ENCODE results near the gene KRT1. TPM values are rescaled to one million over a fixed set of nuclear protein-coding genes. Genes with fewer than 3 reads are reported as not detected.

The KRT1 gene
- total RNA-seq, 1 donor from 2014 or later, result not detected

DNA sequence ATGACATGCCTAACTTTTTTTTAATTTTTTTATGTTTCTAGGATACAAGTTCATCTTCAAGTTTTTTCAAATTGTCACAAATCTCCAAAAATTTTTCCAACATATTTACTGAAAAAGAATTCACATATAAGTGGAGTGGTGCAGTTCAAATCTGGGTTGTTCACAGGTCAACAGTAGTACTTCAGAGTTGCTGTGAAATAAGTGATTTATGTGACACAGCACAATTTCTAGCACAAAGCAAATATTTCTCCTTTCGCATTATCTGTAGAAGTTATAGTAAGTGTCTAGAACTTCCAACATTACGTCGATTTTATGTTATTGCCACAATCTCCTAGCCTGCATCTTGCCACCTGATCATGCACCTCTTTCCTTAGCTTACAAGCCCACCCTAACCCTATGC lies 18.5 kb downstream of the KRT1 start:
- DNase-seq (ENCODE audit: low read depth in 2 of 2), result no peak

GRCh38 chr12:52660934-52661499 lies 19.2 kb downstream of the KRT1 start:
- no peak for DNase-seq (ENCODE audit: low read depth in 2 of 2)

DNA sequence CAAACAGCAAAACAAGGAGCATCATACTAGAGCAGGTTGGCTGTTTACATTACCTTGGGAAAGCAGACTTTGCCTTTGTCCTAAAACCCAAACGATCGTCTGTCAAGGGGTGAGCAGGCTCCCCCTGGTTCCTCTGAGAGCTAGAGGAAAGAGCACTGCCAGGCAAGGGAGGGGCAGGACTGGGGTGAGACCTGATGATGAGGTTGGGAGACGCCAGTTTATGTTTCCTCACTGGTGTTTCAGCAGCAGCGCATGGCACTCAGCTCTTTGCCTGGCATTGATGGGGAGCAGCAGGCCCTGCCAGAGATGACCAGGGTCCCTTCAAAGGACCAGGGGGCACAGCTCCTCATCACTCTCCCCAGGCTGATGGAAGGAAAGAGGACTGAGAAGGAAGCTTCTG lies 20.3 kb downstream of the KRT1 start:
- no peak for DNase-seq (ENCODE audit: low read depth in 2 of 2)

GRCh38 chr12:52659395-52659794 lies 20.8 kb downstream of the KRT1 start:
- DNase-seq (ENCODE audit: low read depth in 2 of 2), result no peak

DNA sequence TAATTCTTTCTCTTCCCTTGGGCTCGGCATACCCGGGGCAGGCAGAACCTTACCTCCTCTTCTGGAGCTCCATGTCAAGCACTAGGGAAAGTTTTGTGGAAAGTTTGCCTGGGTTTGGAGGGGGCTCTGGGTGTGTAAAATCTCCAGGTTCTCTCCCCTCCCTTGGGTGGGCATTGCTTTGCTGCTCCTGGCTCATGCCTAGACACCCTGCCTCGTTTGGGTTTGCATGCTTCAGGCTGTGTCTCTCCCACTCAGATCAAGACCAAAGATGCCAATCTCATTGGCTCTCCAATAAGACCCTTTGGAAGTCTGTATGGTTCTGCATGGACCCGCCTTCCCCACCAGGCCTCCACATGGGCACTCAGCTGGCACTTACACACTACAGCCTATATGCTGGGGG lies 22.0 kb downstream of the KRT1 start:
- no peak for DNase-seq (ENCODE audit: low read depth in 2 of 2)

- DNase-seq (ENCODE audit: low read depth in 2 of 2), result no peak
Observed at GRCh38 chr12:52657250-52657902, 22.8 kb downstream of the KRT1 start.

DNA sequence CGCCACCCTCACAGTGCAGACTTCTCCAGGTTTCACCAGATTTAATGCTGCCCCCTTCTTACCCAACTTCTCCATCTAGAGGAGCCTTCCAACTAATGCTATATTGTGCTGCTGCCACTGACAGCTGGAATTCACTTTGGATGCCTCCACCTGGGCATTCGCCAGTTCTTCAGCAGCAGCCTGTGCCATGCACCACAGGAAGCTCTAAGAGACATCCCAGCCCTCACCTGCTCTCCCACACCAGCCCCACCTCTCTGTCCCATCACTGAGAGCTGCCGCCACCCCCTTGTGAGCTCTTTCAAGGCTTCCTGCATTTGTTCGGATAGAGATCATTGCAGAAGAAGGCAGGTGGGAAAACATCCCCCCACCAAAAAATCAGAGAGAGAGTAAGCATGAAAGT lies 23.6 kb downstream of the KRT1 start:
- DNase-seq (ENCODE audit: low read depth in 2 of 2), result no peak

DNA sequence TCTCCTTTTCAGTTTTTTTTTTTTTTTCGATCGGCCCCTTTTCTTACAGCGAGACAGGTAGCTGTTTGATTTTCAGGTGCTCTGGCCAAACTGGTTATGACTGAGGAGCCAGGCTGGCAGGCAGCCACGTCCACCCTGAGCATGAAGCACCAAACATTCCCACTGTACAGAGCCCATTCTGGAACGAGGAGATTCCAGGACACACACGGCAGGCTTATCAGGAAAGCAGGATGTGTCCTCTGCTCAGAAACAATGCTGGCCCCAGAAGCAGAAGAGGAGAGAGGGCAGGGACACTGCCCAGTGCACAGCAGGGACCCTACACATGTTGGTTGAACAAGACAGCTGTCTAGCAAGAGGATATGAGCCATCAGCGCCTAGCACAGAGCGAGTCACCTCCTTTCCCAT lies 24.5 kb downstream of the KRT1 start:
- DNase-seq (ENCODE audit: low read depth in 2 of 2), result peak; percentile 4 to 17

DNA sequence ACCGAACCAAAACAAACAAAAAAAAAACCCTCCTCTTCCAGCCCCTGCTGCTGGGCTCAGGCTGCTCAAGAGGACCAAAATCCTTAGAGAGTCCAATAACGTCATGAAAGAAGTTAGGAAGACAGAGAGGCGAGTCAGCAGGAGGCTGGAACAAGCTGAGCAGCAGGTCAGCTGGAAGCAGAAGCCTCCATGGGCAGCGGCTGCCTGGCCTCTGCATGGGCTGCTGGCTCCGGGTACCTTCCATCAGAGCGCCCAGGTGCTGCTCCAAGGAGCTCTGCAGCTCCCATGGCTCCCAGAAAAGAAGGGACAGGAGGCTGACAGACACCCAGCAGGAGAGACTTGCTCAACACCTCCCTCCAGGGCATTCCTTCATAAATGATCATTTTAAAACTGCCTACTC lies 25.0 kb downstream of the KRT1 start:
- no peak for DNase-seq (ENCODE audit: low read depth in 2 of 2)

- no peak for DNase-seq (ENCODE audit: low read depth in 2 of 2)
Observed at GRCh38 chr12:52651726-52652261, 28.4 kb downstream of the KRT1 start, which contains the start of gene KRT2. TSS of gene KRT2 (minus strand) at chr12:52652211. CDS start at chr12:52652142, 69 bp downstream.

DNA sequence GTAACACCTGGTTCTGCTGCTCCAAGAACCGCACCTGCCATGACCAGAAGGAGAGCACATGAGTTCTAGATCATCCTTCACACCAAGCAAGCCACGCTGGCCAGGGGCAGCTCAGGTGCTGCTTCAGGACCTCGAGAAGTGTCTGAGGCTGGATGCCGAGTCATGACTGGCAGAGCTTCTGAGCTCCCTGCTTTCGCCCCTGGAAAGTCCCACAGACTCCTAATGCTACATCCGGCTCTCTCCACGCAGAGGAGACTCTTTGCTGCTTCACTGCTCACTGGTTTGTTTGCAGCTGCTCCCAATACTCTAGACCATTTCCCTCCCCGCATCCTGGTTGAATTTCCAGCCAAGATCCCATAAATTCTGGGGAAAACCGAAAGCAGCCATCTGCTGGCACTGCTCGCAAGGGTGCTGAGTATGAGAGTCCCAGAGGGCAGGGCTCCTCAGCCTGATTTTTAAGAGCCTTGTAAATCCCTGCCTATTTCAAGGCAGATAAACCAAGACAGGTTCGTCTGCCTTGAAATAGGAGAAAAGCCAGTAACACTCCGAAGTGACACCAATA lies 29.6 kb downstream of the KRT1 start:
- peak in 1 of 2 donors; percentile 14 for DNase-seq (ENCODE audit: low read depth in 2 of 2)

- DNase-seq (ENCODE audit: low read depth in 2 of 2), result no peak
Observed at GRCh38 chr12:52649066-52649465, 31.1 kb downstream of the KRT1 start.

DNA sequence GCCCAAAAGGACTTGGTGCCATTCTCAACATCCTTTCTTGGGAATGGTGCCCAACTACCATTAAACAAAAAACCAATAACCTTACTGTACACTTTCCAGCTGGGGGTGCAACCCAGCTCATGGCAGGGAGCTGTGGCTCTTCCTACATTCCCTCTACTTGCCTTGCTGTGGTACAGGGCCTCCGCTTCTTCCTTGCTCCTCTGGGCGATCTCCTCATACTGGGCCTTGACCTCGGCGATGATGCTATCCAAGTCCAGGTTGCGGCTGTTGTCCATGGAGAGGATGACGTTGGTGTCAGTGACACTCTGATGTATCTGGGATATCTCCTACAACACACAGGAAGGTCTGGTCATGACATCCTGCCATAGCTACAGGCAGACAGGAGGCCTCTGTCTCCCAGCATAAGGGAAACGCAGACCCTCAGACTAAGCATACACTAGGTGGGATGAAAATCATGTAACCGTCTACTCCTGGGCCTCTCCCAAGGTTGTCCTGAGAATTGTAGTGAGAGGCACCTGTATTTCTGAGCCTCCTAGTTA lies 32.1 kb downstream of the KRT1 start:
- no peak for DNase-seq (ENCODE audit: low read depth in 2 of 2)

GRCh38 chr12:52647601-52648000 lies 32.6 kb downstream of the KRT1 start:
- no peak for DNase-seq (ENCODE audit: low read depth in 2 of 2)

DNA sequence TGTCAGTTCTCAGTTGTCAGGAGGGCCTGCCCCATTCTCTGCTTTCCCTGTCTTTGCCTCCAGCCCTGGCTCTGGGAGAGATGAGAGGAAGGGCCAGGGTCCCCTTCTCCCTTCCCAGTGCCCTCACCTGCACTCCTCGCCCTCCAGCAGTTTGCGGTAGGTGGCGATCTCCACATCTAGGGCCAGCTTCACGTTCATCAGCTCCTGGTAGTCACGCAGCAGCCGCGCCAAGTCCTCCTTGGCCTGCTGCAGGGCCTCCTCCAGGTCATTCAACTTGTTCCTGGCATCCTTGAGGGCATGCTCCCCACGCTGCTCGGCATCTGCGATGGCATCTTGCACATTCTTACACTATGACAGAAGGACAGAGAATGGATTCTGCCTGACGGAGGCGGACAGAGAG lies 33.6 kb downstream of the KRT1 start:
- no peak for DNase-seq (ENCODE audit: low read depth in 2 of 2)

- DNase-seq (ENCODE audit: low read depth in 2 of 2), result no peak
Observed at GRCh38 chr12:52645982-52646381, 34.2 kb downstream of the KRT1 start.

DNA sequence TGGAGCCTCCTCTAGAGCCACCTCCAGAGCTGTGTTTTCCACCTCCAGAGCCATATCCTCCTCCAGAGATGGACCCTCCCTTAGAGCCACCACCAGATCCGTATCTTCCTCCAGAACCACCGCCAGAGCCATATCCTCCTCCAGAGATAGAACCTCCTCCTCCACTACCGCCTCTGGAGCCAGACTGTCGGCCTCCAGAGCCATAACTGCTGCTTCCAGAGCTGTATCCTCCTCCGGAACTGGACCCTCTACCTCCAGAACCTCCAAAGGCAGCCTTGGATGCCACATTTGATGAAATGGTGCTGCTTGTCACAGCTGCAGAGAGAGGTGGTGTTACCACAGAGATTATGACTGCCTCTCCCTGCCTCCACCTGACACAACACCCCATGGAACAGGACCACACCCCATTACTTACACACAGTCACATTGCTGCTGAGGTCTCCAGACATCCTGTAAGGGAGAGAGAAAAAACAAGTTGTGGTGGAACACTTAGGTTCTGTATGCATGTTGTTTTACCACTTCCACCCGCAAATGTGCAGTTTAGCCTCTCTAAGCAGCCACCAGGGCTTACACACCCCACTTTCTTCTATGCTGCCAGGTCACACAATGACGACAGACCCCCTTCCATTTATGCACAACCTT lies 35.0 kb downstream of the KRT1 start:
- DNase-seq (ENCODE audit: low read depth in 2 of 2), result no peak

- no peak for DNase-seq (ENCODE audit: low read depth in 2 of 2)
Observed at GRCh38 chr12:52644078-52644415, 36.2 kb downstream of the KRT1 start.

DNA sequence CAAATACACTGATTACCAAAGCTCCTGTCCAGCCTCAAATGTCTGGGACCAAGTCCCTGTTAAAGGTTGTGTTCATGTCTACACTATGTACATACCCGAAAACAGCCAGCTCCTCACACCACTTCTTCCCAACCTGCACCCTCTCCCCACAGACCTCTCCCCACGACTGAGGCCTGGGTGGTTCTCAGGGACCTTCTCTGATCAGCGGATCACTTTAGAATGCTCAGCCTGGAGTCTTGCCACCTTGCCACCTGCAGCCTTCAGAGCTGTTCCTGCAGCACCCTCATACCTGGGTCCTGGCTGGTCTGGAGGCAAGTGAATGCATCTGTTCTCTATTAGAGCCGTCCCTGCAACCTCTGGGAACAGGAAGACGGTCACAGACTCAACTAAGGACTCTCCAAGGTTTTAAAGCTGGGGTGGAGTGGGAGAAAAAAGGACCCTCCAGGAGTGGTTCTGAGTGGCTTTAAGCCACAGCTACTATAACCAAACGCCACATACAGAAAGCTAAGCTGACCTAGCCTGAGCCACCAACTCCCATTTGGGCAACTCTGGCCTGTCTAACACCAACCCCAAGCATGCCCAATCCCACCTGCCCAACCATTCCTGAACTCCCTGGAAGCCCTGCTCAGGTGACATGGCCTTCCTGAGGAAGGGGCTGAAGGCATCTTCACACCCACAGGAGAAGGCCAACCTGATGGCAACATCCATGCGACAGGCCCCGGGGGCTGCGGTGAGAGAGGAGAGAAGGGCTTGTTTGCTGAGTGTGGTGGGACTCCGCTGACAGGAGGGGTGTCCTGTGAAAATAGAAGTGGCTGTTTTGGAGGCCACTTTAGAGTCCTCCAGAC lies 36.8 kb downstream of the KRT1 start:
- DNase-seq (ENCODE audit: low read depth in 2 of 2), result no peak

DNA sequence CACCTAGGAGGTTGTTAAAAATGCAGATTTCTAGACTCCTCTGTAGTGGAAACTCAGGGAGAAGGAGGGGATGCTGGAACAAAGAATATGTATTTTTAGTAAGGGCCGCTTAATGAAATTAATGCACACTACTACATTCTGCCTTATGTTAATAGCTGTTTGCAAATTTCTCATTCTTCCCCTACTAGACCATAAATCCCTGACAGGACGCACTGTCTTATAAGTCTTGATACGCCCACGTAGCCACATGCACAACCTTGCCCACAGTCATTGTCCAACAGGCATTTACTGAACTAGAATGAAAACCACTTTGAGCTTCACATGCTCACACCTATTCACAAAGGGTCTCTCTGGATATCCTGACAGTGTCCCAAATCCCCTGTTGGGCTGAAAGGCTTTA lies 38.7 kb downstream of the KRT1 start:
- no peak for DNase-seq (ENCODE audit: low read depth in 2 of 2)

DNA sequence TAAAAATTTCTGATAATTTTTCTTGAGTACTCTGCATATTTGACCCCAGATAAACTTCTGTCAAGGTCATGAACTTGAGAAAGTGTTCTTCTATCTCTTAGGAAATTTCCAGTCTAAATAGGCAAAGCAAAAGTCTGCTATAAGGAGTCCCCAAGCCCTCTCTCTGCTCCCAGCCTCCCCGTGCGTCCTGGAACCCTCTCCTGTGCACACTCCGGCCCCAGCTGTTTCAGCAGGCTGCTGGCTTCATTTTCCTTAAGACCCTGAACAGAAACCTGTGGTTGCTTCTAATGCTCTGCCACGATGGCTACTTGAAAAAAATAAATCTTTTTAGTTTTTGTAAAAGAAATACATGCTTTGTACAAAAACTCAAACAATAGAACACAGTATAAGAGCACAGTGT lies 42.9 kb downstream of the KRT1 start:
- no peak for DNase-seq (ENCODE audit: low read depth in 2 of 2)

Data from dermis microvascular lymphatic vessel endothelial cell (primary cell).